Measurements from ENCODE around the gene SLC31A1.

Gene SLC31A1

GRCh38 chr9:113221003-113221799 is at the start of gene SLC31A1, which contains the start of gene FKBP15:
Gene SLC31A1, plus strand, starts transcription at chr9:113221544. Its CDS starts 34,605 bp downstream, at chr9:113256149.
Gene FKBP15, minus strand, starts transcription at chr9:113221277. Its CDS starts 34 bp downstream, at chr9:113221243.
- peak; percentile 100 for DNase-seq (ENCODE audit: low read depth, low spot score)

- no peak for DNase-seq (ENCODE audit: low read depth, low spot score)
Observed at GRCh38 chr9:113173341-113173740, 48.0 kb upstream of the SLC31A1 start.

DNA sequence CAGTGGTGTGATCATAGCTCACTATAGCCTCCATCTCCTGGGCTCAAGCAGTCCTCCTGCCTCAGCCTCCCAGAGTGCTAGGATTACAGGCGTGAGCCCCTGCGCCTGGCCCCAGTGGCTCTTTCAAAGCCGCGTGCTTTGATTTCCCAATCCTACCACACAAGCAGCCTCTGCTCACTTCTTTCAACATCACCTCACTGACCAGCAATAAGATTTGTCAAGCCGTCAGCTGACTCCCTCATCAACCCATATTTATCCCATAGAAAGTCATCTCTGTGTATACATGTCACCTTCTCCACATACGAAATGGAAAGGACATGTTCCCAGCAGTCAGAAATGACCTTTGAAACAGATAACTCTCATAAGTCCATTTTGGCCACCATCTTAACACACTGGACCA is 44.5 kb upstream of the SLC31A1 start:
- DNase-seq (ENCODE audit: low read depth, low spot score): no peak

GRCh38 chr9:113177251-113177650 is 44.1 kb upstream of the SLC31A1 start:
- no peak for DNase-seq (ENCODE audit: low read depth, low spot score)

DNA sequence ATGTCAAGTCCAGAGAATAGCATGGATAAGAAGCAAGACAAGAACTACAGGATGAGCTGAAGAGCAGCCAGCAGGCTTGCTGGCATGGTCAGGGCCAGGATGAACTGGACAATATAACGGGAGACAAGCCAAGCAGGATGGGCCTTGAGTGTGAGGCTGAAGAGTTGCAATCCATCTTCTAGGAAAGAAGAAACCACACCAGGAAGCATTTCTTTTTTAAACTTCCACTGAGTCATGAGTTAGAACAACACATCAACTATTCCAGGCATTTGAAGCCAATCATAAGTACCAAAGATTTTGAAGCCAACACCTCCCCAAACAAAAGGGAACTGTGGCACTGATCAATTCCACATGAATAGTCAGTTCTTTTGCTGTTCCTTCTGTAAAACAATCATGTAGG is 43.3 kb upstream of the SLC31A1 start:
- no peak for DNase-seq (ENCODE audit: low read depth, low spot score)

DNA sequence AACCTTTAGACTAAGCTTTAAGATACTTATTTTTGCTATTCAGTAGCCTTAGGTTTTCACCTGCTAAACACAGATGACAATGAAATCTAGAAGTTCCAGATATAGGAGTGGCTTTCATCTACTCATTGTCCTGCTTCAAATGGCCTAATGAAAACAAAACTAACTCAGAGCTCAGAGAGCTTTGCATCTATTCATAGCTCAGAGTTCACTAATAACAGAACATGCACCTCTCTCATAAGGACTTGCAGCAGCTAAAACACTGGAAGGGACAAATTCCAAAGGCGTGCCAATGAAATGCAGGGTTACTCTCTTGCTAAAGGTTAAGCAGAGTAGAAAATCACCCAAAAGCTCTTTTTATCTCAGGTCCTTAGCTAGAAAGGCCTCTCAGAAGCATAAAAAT is 41.5 kb upstream of the SLC31A1 start:
- no peak for DNase-seq (ENCODE audit: low read depth, low spot score)

DNA sequence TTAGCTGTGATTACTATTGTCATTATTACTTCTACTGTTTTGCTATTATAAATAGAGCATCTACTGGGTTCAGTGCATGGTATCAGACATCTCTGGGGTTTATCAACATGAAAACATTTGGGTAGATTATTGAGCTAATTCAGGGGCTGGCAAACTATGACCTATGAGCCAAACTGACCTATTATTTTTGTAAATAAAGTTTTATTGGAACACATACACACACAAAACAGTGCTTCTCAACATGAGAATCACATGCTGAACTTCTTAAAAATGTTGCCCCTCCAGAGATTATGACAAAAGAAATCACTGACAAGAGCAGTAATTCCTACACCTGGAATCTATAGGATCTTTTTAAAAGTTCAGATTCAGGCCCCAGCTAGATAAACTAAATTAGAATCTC is 40.2 kb upstream of the SLC31A1 start:
- DNase-seq (ENCODE audit: low read depth, low spot score): no peak

- no peak for DNase-seq (ENCODE audit: low read depth, low spot score)
Observed at GRCh38 chr9:113183956-113184488, 37.3 kb upstream of the SLC31A1 start.

GRCh38 chr9:113184539-113184938 is 36.8 kb upstream of the SLC31A1 start:
- DNase-seq (ENCODE audit: low read depth, low spot score): no peak

GRCh38 chr9:113185271-113185670 is 36.1 kb upstream of the SLC31A1 start:
- DNase-seq (ENCODE audit: low read depth, low spot score): no peak

GRCh38 chr9:113186137-113186755 is 35.1 kb upstream of the SLC31A1 start:
- no peak for DNase-seq (ENCODE audit: low read depth, low spot score)

- peak; percentile 2 for DNase-seq (ENCODE audit: low read depth, low spot score)
Observed at GRCh38 chr9:113187929-113188595, 33.3 kb upstream of the SLC31A1 start.

DNA sequence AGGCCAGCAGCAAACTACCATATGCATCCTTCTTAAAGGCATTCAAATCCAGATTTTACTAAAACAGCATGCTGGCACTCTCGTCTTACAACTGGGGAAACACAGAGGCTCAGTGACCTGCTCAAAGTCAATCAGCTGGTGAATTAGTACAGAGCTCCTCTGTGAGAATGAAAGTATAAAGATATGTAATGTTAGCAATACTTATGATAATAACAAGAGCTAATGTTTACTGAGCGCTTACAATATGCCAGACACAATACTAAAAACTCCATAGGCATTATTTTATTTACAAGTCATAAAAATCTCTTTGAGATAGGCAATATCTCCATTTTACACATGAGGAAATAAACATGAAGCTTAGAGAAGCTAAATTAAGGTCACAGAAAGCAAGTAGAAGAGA is 28.9 kb upstream of the SLC31A1 start:
- no peak for DNase-seq (ENCODE audit: low read depth, low spot score)

- no peak for DNase-seq (ENCODE audit: low read depth, low spot score)
Observed at GRCh38 chr9:113199683-113200329, 21.5 kb upstream of the SLC31A1 start.

DNA sequence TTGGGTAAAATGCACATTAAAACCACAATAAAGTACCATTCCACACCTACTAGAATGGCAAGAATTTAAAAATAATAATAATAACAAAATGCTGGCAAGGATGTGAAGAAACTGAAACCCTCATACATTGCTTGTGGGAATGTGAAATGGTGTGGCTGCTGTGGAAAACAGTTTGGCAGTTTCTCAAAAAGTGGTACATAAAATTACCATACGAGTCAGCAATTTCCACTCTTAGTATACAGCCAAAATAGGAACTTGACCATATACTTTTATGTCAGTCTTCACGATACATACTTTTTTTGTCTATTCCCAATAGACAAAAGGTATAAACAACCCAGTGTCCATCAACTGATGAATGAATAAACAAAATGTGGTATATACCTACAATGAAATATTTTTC is 15.9 kb upstream of the SLC31A1 start:
- DNase-seq (ENCODE audit: low read depth, low spot score): no peak

GRCh38 chr9:113205861-113206260 is 15.5 kb upstream of the SLC31A1 start:
- no peak for DNase-seq (ENCODE audit: low read depth, low spot score)

DNA sequence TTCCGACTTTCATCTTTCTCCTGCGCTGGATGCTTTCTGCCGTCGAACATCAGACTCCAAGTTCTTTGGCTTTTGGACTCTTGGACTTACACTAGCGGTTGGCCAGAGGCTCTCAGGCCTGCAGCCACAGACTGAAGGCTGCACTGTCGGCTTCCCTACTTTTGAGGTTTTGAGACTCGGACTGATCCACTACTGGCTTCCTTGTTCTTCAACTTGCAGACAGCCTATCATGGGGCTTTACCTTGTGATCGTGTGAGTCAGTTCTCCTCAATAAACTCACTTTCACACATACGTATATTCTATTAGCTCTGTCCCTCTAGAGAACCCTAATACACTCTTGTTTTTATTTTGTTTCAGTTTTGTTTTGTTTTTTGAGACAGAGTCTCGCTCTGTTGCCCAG is 10.5 kb upstream of the SLC31A1 start:
- no peak for DNase-seq (ENCODE audit: low read depth, low spot score)

DNA sequence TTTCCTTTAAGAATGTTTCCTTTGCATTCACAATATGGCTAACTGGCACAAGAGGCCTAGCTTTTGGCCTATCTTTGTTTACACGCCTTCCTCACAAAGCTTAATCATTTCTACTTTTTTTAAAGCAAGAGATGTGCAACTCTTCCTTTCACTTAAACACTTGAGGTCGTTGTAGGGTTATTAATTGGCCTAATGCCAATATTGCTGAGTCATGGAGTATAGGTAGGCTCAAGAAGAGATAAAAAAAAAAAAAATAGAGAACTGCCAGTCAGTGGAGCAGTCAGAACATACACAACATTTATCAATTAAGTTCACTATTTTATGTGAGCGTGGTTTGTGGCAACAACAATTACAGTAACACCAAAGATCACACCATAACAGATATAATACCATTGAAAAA is 6.2 kb upstream of the SLC31A1 start:
- no peak for DNase-seq (ENCODE audit: low read depth, low spot score)

GRCh38 chr9:113216406-113216805 is 4.9 kb upstream of the SLC31A1 start:
- no peak for DNase-seq (ENCODE audit: low read depth, low spot score)

- DNase-seq (ENCODE audit: low read depth, low spot score): no peak
Observed at GRCh38 chr9:113219186-113219936, 2.0 kb upstream of the SLC31A1 start.

GRCh38 chr9:113219969-113220368 is 1.4 kb upstream of the SLC31A1 start:
- no peak for DNase-seq (ENCODE audit: low read depth, low spot score)
